ENCODE data around the gene RUSC2.

- TF ChIP-seq CTCF (IDR thresholded peaks at IDR 0.05) (no peak), POLR2A (IDR thresholded peaks at IDR 0.05) (no peak)
Observed at GRCh38 chr9:35522187-35522586, 32.3 kb downstream of the RUSC2 start.
